ENCODE measurements around the gene FANCI. TPM values are rescaled to one million over a fixed set of nuclear protein-coding genes. Genes with fewer than 3 reads are reported as not detected.

FANCI gene
- total and polyA plus RNA-seq, 7 donors = 2.0 to 16.0 (median 2.8) TPM

- TF ChIP-seq POLR2A (IDR thresholded peaks at IDR 0.05) = no peak
- H3K36me3 ChIP-seq = peaks cover 12 to 85% (median 45%) of the 10 kb centered on the region in 4 donors
- no peak overlapping the region for H3K4me3 ChIP-seq
- peak overlapping the region; percentile 2 to 56 (median 26) for H3K27ac ChIP-seq
- peaks cover 0 to 7% (median 0%) of the 10 kb centered on the region in 4 donors for H3K4me1 ChIP-seq
- H3K27me3 ChIP-seq = no peaks in the 10 kb centered on the region
- 19 to 48% methylated on average over 7 of the region's 7 CpGs for WGBS, 2 donors
- intact Hi-C loops (cut with DNase I) = no loop called here
- H3K9me3 ChIP-seq = no peaks in the 10 kb centered on the region
- DNase-seq = no peak
Measured at GRCh38 chr15:89196994-89197393, 46.8 kb upstream of the FANCI start.

GRCh38 chr15:89197503-89197971 is 46.2 kb upstream of the FANCI start:
- Histone ChIP-seq H3K36me3 (peaks cover 11 to 79% (median 39%) of the 10 kb centered on the region in 4 donors), H3K9me3 (no peaks in the 10 kb centered on the region), H3K4me3 (no peak overlapping the region), H3K4me1 (peaks cover 0 to 7% (median 0%) of the 10 kb centered on the region in 4 donors), H3K27me3 (no peaks in the 10 kb centered on the region), H3K27ac (peak overlapping the region; percentile 2 to 56 (median 26))
- WGBS, 2 donors = 15 to 52% methylated on average over 4 of the region's 4 CpGs
- no peak for TF ChIP-seq POLR2A (IDR thresholded peaks at IDR 0.05)
- TF ChIP-seq POLR2AphosphoS5 (IDR thresholded peaks at IDR 0.05) = peak in 2 of 4 donors; percentile 8 to 26
- peak; percentile 76 for DNase-seq
- intact Hi-C loops (cut with DNase I) = no loop called here

GRCh38 chr15:89198196-89198595 is 45.6 kb upstream of the FANCI start:
- peak overlapping the region; percentile 48 to 68 (median 60) for H3K27ac ChIP-seq
- H3K36me3 ChIP-seq = peaks cover 4 to 73% (median 33%) of the 10 kb centered on the region in 4 donors
- peaks cover 0 to 7% (median 0%) of the 10 kb centered on the region in 4 donors for H3K4me1 ChIP-seq
- DNase-seq = no peak
- WGBS, 2 donors = 79 to 81% methylated on average over 2 of the region's 2 CpGs
- H3K4me3 ChIP-seq = no peak overlapping the region
- no peaks in the 10 kb centered on the region for H3K27me3 ChIP-seq
- TF ChIP-seq POLR2AphosphoS5 (IDR thresholded peaks at IDR 0.05) = no peak
- no peak for TF ChIP-seq POLR2A (IDR thresholded peaks at IDR 0.05)
- TF ChIP-seq CTCF (IDR thresholded peaks at IDR 0.05) = no peak
- TF ChIP-seq EP300 (IDR thresholded peaks at IDR 0.05) = no peak
- H3K9me3 ChIP-seq = no peaks in the 10 kb centered on the region
- intact Hi-C loops (cut with DNase I) = no loop called here

GRCh38 chr15:89198934-89199333 is 44.8 kb upstream of the FANCI start:
- 86% methylated on average over 3 of the region's 3 CpGs for WGBS, 2 donors
- Histone ChIP-seq H3K4me1 (peaks cover 0 to 7% (median 0%) of the 10 kb centered on the region in 4 donors), H3K36me3 (peaks cover 0 to 65% (median 27%) of the 10 kb centered on the region in 4 donors), H3K27ac (peak overlapping the region; percentile 48 to 68 (median 60)), H3K27me3 (no peaks in the 10 kb centered on the region), H3K9me3 (no peaks in the 10 kb centered on the region), H3K4me3 (no peak overlapping the region)
- intact Hi-C loops (cut with DNase I) = no loop called here
- TF ChIP-seq POLR2A (IDR thresholded peaks at IDR 0.05) (no peak), POLR2AphosphoS5 (IDR thresholded peaks at IDR 0.05) (peak in 1 of 4 donors; percentile 20)
- DNase-seq = no peak

GRCh38 chr15:89199746-89200145 is 44.0 kb upstream of the FANCI start:
- Histone ChIP-seq H3K9me3 (no peaks in the 10 kb centered on the region), H3K27ac (peak overlapping the region; percentile 37 to 68 (median 52)), H3K27me3 (no peaks in the 10 kb centered on the region), H3K4me3 (no peak overlapping the region), H3K36me3 (peaks cover 0 to 57% (median 20%) of the 10 kb centered on the region in 4 donors), H3K4me1 (peaks cover 0 to 7% (median 0%) of the 10 kb centered on the region in 4 donors)
- DNase-seq = no peak
- intact Hi-C loops (cut with DNase I) = loop anchor here (10.0 kb wide), 1 partner anchor 235 kb away; no protein-coding TSS in a partner anchor
- no peak for TF ChIP-seq POLR2A (IDR thresholded peaks at IDR 0.05)
- no peak for TF ChIP-seq POLR2AphosphoS5 (IDR thresholded peaks at IDR 0.05)
- TF ChIP-seq CTCF (IDR thresholded peaks at IDR 0.05) = no peak
- TF ChIP-seq EP300 (IDR thresholded peaks at IDR 0.05) = no peak
- WGBS, 2 donors = 72 to 90% methylated on average over 6 of the region's 6 CpGs

- TF ChIP-seq POLR2AphosphoS5 (IDR thresholded peaks at IDR 0.05) = no peak
- no peak for TF ChIP-seq POLR2A (IDR thresholded peaks at IDR 0.05)
- TF ChIP-seq CTCF (IDR thresholded peaks at IDR 0.05) = no peak
- no peak for TF ChIP-seq EP300 (IDR thresholded peaks at IDR 0.05)
- H3K4me1 ChIP-seq = peaks cover 0 to 7% (median 0%) of the 10 kb centered on the region in 4 donors
- intact Hi-C loops (cut with DNase I) = loop anchor here (10.0 kb wide), 1 partner anchor 235 kb away; no protein-coding TSS in a partner anchor
- DNase-seq = no peak
- no peaks in the 10 kb centered on the region for H3K9me3 ChIP-seq
- peak overlapping the region; percentile 1 to 68 (median 52) for H3K27ac ChIP-seq
- WGBS, 2 donors = 95 to 97% methylated on average over 12 of the region's 12 CpGs
- no peak overlapping the region for H3K4me3 ChIP-seq
- H3K27me3 ChIP-seq = no peaks in the 10 kb centered on the region
- H3K36me3 ChIP-seq = peaks cover 0 to 53% (median 16%) of the 10 kb centered on the region in 4 donors
Measured at GRCh38 chr15:89200182-89200581, 43.6 kb upstream of the FANCI start.

Measured in sigmoid colon (tissue), 7 donors.